Femur (tissue), 1 donor: Measurements from ENCODE around the gene APOC3.

Experiments used
- DNase-seq: peaks from one replicate; pipeline ENCODE4 v3.0.0-alpha.2; 2017

APOC3 gene

DNA sequence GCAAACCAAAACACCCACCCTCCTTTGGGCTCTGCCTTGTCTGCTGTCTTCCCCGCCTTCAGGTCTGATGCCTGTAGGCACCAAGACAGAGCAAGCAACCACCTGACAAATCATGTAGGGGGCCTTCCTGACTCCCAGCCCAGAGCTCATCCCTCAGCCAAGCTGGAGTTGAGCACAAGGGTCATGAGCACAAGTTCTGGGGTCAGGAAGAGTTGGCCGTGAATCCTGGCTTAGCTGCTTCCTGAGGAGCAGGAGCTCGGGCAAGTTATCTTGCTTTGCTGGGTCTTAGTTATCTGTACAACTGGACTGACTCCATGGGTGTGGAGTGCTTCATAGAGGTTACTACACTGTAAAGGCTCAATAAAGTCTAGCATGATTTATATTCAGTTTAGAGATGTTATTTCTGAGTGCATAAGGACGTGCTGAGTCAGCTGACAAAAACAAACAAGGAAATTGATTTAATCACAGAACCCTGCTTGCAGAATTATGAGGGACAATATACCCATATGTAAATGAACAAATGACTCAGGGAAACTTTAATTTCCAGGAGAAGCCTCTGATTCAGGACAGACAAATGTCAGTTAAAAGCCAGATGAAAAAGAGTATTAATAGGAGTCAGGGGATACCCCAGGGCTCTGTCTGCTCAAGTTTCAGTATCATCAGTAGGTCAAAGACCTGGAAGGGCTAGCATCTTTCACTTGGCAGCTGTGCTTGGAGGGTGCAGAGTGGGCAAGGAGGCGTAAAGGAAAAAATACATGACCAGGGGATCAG is 22.7 kb downstream of the APOC3 start:
- DNase-seq = no peak

DNA sequence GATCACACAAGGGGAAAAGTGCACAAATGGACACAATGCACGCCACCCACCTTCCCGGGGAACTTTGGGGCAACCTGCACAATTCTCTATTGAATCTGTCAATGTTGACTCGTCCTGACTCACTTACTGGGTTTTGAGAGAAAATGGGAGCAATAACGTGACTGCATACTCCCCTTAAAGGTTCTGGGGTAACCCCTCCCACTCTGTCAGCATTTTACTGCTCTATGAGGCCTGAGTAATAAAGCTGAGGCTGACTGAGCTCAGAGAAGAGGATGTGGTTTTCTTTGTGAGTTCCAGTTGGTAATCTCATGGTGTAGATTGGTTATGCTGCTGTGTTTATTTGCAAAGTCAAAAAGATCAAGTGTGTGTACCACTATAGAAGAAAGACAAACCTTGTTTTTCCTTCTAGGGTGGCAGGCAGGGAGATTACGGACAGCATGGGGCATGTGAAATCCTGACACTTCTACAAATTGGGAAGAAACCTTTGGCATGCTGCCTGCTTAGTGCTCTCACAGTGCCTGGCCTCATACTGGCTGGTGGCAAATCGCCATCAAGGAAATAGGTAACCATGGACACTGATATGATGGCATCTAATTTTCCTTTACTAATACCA is 23.9 kb downstream of the APOC3 start:
- DNase-seq = no peak

DNA sequence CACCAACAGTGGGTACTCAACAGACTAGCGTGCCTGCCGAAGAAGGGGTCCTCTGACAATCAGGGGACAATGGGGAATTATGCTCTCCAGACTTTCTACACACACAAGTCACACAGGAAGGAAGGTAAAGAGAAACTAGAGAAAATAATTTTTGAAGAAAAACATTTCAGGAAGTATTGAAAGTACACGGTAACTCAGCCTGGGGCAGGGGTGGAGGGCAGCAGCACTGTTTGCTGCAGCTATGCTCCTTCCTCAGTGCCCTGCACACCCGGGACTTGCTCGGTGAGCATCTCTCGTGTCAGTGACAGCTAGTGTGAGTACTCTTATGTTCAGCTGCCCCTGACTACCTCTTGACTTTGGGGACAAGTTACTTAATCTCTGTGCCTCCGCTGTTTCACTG is 25.7 kb downstream of the APOC3 start:
- DNase-seq = no peak

DNA sequence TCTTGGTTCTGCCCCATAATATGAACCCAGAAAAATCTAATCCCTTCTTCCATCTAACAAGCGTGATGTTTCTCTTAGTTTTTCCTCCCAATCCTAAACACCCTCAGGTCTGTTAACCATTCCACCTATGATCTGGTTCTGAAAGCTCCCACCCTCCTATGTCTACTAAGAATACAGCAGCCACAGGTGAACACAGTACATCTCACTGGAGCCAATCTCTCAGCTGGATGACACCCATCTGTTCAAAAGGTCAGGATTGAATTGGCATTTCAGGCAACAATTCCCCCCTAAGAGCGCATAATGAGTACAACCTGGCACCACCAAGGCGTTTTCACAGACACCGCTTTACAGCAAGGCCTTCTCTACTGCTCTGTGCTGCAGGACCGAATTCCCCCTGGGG is 26.7 kb downstream of the APOC3 start:
- DNase-seq = no peak

DNA sequence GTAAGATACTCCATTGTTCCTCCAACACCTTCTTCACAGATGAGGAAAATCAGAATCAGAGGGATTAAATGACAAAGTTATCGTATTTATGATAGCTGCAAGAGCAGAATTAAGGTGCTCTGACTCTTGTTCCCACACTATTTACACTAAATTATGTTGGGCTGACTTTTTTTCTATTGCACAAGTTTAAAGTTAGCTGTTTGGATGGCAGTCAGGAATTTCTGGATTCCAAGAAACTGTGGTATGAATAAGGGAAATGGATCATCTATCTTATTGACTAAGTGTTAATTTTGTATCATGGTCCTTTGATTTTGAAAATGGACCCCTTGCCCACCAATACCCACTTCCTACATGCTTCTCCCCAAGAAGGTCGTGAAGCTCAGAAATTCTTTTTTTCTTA is 27.6 kb downstream of the APOC3 start:
- DNase-seq = no peak

DNA sequence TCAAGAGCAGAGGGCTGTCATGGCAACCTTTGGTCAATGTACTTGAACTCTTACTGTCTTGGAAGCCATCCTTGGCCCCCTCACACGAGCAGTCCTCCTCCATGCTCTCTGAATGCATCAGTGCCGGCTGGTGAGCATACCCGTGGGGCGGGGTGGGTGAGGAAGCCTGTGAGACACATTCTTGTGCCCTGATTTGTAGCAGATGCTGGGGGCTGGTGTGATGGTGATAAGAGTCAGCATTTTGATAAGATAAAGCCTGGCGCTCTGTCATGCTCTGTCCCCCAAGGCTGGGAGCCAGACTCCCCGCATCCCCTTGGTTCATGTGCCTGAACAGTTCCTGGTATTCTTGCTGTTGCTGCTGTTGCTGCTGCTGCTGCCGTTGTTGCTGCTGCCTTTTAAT is 28.2 kb downstream of the APOC3 start:
- DNase-seq = no peak

DNA sequence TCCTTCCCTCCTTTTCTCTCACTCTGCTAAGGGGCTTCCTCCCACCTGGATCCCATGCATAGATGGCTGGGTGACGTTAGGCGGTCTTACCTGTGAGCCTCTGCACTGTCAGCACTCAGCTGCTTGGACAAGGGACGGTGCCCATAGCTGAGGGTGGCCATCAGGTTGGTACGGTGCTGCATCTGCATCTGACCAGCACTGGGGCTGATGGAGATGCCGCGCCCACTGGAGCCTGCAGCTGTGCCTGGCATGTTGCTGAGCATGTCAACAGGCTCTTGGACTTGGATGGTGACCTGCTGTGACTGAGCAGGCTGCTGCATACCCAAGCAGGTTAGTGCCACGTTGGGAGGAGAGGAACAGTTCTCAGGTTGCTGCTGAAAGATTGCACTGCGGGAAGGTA is 29.5 kb downstream of the APOC3 start:
- DNase-seq = no peak

DNA sequence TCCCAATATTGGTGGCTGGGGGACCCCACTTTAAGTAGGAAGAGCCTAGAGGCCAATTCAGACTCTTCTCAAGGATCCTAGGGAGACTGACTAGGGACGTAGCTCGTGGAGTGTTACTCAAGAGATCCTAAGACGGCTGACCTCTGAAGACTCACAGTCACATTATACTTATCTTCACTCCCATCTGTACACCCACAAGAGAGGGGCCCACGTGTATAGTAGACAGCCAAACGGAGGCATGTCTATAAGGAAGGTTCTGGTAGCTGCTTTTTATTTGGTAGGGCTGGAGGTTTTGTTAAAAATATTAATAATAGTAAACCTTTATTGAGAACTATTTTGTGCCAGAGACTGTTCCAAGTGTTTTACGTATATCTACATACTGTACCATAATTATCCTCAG is 30.6 kb downstream of the APOC3 start:
- DNase-seq = no peak

DNA sequence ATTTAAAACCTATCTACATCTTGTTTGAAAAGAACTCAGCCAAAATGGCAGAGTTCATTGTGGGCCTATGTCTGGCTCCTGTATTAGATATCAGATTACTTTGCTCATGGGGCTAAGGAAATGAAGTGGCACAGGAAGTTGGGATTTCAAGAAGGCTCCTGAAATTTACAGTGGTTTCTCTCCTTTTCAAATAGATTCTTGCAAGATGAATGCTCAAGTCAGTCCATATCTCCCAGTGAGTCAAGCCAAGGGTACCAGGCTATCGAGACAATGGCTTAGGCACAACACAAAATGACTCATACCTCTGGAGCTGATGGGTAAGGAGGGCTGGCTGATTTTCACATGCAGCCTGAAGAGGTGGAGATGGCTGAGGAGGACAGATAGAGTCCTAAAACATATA is 31.8 kb downstream of the APOC3 start:
- DNase-seq = no peak

DNA sequence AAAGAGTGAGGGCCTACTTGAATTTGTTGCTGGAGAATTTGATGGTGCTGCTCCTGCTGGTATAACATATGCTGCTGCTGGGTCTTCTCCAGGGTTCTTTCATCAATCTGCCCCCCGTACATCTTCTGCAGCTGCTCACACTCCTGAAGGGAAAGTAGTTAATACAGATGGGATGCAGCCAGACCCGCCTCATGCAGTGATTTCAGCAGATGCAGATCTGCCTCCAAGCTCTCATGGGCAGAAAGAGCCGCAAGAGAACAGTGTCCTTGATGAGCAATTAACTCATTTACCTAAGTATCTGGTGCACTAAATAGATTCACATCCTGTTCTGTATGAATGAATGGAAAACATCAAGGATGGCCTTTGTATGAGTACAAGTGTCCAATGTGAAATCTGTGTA is 32.5 kb downstream of the APOC3 start:
- no peak for DNase-seq

DNA sequence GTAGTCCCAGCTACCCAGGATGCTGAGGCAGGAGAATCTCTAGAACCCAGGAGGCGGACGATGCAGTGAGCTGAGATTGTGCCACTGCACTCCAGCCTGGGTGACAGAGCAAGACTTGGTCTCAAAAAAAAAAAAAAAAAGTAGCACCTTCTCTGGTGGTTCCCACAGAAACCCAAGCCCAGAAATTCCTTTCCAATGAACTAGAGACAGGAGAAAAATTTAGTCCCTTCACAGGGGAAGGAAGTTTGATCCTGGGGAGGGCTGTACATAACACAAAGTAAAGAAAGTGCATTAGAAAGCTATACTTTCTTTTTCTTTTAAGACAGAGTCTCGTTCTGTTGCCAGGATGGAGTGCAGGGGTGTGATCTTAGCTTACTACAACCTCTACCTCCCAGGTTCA is 33.2 kb downstream of the APOC3 start:
- no peak for DNase-seq

DNA sequence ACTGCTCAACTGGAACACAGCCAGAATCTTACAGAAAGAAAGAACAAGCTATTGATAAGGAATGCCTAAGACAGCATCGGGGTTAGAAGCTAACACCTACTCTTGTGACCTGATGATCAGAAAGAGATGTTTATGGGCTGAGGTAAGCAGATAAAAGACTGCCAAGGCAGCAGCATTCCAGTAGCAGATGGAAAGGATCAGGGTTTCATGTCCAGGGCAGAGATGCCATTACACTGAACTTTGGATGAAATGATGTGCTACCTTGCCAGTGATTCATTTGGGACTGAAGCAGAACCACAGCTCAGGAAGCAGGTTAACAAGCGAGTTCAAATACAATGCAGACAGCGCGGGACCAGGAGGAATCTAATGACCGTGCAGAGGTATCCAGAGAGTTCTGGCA is 34.8 kb downstream of the APOC3 start:
- DNase-seq = no peak

DNA sequence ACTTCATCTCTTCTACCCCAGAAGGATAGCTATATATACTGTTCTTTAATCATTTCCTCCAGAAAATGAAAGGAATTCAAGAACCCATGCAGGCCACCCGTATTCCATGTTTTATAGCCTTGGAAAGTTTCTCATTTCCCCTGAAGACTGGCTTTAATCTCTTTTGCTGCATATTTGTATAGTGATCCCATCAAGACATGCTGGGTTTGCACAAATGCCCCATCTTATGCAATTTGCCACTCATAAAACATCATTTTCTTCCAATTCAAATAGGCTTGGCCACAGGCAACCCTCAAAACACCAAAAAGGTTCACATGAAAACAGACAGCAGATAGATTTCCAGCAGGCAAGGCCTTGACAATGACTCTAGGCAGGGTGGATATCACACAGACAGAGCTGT is 36.0 kb downstream of the APOC3 start:
- DNase-seq = no peak

DNA sequence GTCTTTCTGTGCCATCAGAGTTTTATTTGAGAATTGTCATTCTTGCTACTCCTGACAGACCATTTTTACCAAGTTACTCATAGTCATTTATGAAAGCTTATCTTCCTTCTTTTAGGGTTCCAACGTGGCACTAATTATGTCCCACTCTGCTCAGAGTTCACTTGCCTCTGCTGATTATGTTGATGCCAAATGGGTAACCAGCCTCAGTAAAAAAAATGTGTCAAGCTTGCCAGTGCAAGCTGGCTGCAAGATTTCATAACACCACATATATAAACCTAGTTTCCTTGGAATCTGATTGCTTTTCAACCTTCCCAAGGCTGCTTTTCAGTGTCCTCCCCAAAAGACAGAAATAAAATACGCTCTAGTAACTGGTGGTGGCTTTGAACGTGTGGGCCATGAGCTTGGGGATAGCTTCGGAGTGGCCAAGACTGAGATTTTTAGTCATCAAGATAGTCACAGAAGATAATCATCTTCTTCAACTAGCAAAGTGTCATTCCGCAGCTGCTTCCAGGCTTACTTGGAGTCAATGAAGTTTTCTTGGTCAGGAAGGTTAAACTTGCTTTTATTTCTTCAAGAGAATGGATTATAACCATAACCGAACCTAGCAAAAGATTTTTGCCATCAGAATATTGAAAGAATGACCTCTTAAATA is 37.2 kb downstream of the APOC3 start:
- no peak for DNase-seq

DNA sequence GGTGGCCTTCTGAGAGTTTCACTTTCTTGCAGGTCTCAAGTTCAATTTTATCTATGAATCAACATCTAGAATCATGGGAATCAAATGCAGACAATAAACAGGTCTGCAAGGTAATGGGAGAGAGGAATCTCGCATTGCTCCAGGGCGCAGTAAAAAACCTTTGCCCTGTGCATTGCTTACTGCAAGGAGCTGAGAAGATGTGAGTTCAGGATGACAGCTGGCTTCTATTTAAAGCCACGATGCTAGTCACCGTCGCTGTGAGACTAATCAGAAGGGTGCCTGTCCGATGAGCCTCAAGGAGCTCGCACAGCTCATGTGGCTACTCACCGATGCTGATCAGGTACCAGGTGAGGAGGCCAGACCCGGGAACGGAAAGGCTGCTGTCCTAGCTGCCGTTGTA is 37.9 kb downstream of the APOC3 start:
- DNase-seq = no peak

DNA sequence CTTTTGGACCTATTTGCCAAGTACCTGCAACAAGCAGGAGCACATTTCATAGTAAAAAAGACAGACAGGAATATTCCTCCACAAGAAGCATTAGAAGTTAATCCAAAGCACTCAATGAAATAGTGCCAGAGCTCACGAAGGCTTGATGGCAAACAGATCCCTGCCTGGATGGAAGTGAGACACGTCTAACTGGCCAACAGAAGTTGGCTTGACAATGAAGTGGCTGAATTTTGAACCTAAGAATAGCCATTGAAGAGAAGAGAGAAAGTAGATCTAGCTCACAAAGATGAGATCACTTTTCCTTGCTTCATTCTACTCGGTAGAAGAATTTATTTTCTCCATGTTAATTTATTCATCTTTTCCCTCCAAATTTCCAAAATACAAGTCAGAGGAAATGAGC is 38.4 kb downstream of the APOC3 start:
- no peak for DNase-seq

DNA sequence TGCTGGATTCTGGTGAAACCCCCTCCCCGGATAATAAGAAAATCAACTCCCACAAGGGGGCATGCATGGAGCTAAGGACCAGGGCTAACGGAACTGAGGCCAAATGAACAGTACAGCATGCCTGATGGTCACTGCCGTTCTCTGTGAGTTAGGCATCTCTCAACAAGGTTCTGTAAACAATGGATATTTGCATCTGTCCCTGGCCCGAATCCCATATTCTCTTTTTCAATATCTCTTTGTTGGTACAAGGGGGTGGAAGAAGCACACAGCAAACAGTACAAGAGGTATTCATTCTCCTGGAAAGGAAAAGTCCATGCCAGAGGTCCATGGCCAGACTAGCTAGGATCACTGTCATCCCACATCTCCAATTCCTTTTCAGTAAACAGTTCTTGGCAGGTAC is 39.9 kb downstream of the APOC3 start:
- DNase-seq = no peak

DNA sequence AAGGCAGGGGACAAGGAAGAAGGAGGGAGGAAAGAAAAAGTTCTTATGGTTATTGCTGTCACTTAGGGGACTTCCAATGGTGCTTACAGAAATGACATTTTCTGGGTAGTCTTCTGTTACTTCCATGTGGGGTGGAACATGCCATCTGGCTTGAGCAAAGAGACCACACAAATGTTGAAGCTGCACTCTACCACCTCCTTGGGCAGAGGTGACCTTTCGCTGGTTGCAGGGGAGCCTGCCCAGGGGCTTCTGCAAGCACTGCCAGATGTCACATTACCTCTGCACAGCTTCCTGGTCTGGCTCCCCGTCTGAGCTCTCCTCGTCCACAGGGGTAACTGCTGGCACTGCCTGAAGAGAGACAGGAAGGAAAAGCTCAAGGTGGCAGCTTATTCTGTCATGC is 40.3 kb downstream of the APOC3 start:
- DNase-seq = no peak

DNA sequence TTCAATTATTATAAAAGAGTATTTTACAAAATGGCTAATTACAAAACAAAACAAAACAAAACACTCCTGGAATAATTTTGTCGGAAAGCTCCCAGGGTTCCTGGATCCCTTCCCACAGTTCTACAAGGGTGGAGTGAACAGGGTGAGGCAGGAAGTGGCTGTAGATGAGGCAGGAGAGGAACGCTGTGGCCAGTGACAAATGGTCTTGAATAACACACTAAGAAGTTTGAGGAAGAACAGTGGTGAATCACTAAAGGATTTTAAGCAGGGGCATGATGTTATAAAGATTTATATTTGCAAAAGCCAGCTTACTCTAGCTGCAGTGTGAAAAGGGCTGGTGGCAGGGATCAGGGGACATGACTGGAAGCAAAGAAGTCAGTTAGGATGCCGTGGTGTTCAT is 41.5 kb downstream of the APOC3 start:
- no peak for DNase-seq

DNA sequence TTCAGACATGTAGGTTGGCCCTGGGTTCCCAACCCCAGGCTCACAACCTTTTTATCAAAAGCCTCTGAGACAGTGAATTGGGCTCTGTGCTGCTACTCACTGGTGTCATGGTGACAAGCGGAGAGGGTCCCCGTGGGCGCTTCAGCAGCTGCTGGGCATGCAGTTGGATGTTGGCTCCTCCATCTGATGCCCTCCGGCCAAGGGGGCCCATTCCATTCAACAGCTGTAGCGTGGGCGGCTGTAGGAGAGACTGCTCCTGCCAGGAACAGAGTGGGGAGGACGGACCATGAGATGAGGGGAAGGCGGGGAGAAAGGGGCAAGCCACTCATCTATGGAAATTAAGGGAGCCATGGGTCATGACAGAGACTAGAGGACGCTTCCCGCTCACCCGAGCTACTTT is 43.7 kb downstream of the APOC3 start:
- peak; percentile 32 for DNase-seq

DNA sequence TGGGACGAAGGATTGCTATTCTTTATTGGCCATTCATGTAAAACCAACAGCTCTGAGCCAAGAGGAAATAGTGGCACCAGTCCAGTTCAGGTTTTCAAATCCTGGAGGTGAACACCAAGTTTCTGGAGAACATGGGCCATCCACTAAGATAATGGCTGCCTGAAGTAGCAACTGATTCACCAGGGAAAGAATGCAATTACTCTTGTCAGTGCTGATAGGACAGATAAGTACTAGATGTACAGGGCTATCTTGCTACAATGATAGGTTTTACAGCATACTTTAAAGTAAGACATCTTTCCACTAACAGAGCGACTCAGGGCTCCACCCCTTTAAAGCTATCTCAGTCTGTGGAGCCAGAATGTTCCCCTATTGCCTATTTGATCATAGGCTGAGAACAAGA is 44.5 kb downstream of the APOC3 start:
- no peak for DNase-seq

DNA sequence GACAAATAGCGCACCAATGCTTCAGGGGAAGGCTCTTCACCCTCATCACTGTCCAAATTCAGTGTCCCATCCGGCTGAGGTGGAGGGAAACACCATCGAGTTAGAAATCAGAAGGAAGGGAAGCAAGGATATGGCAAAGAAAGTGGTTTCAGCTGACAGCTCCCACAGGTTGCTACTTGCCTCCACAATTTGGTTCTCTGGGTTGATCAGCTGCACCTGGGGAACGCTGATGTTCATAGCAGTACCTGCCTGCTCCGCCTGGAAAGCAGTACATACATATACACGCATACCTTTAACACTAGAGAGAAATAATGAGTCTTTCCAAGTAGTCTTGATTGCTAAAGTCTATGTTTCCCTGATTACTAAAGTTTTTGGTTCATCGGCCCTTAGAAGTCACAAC is 45.5 kb downstream of the APOC3 start:
- no peak for DNase-seq

DNA sequence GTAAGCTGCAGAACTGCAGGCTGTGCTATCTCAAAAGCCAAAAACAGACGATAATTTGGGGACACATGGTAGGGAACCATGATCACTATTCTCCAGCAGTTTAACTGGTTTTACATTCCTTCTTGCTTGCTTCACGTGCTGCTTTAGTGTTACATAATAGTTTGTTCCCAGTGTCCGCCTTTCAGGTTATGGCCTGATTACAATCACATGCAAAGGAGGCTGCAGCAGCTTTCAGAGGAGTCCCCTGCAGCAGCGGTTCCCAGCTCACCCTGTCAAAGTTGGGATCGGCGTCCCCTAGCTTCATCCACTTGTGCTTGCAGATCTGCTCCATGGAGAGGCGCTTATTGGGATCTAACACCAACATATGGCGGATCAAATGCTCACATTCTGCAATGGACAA is 46.9 kb downstream of the APOC3 start:
- DNase-seq = no peak

DNA sequence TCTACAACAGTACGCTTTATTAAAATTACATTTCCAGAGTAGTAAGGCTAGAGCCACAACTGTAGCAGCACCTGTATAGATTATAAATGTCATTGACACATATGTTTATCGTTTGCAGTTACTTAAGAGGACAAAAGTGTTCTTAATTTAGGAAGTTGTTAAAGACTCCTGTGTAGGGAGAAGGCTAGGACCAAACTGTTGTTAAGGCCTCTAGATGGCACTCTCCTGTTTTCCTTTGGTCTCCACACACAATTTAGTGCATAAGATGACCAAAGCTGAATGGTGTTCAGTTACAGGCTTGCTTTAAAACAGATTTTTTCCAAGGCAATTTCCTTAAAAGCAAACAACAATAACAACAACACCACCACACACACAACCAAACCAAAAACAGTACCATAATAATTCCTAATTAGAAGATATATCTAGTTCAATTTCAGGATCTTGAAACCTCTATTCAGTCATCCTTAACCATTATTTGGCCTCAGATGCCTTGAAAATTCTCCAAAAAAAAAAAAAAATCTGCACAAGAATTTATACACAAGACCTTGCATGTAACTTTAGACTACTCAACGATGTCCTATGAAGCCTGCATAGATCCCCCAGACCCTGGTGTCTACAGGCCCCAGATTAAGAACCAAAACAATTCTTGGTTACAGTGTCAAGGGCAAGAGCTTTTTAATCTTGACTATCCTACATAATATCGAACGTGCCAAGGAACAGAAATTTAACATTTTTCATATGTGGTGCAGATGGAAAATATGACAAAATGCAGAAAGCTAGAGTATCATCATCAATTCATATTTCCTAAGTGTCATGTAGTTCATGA is 50.3 kb downstream of the APOC3 start:
- DNase-seq = peak; percentile 37
